GM13976 (cell line): ENCODE data around the gene FXYD2.

Experiments used
- DNase-seq: peaks from one replicate; pipeline ENCODE4 v3.0.0; 2012; ENCODE audit warnings: low spot score
- CTCF ChIP-seq: IDR thresholded peaks from 2 replicates; pipeline ENCODE4 v1.5.1; 2012; ENCODE audit warnings: borderline replicate concordance, mild to moderate bottlenecking; ENCODE audit not compliant: insufficient read depth; ENCODE audit errors: extremely low read depth, missing control alignments, control extremely low read depth
- in situ Hi-C: fragments of 300-500 bp; cut with MboI; formaldehyde crosslinking; loops from one replicate; pipeline ENCODE4 v1.12.0; 2022; ENCODE audit warnings: low sequenced_read_pairs, mixed read lengths, inconsistent platforms; ENCODE audit not compliant: unreplicated experiment

Gene FXYD2

GRCh38 chr11:117836077-117836960 is 11.8 kb upstream of the FXYD2 start:
- in situ Hi-C loops: loop anchor here (10.0 kb wide), 1 partner anchor 218 kb away; no protein-coding TSS in a partner anchor
- no peak for DNase-seq
- no peak for TF ChIP-seq CTCF

GRCh38 chr11:117835576-117835975 is 11.0 kb upstream of the FXYD2 start:
- TF ChIP-seq CTCF: no peak
- DNase-seq: no peak
- in situ Hi-C loops: loop anchor here (10.0 kb wide), 1 partner anchor 219 kb away; no protein-coding TSS in a partner anchor

- in situ Hi-C loops: loop anchor here (10.0 kb wide), 1 partner anchor 220 kb away; no protein-coding TSS in a partner anchor
- no peak for TF ChIP-seq CTCF
These were observed 10.4 kb upstream of the FXYD2 start for GRCh38 chr11:117834838-117835443.

GRCh38 chr11:117834068-117834810 is 9.7 kb upstream of the FXYD2 start:
- no peak for TF ChIP-seq CTCF
- DNase-seq: no peak
- in situ Hi-C loops: loop anchor here (10.0 kb wide), 1 partner anchor 221 kb away; no protein-coding TSS in a partner anchor

More at GRCh38 chr11:117834838-117835443, 10.4 kb upstream of the FXYD2 start:
- DNase-seq: no peak

- no peak for TF ChIP-seq CTCF
- in situ Hi-C loops: loop anchor here (10.0 kb wide), 1 partner anchor 221 kb away; no protein-coding TSS in a partner anchor
- no peak for DNase-seq
These were observed 8.9 kb upstream of the FXYD2 start for GRCh38 chr11:117833401-117833891.

- no peak for TF ChIP-seq CTCF
- DNase-seq: no peak
- in situ Hi-C loops: loop anchor here (10.0 kb wide), 1 partner anchor 222 kb away; no protein-coding TSS in a partner anchor
These were observed 8.0 kb upstream of the FXYD2 start for GRCh38 chr11:117832511-117832910.
